Neural cell (in vitro differentiated cells): ENCODE measurements around the gene UBE2D4.

Experiments
- CTCF ChIP-seq: fragments of 450-650 bp; IDR thresholded peaks from 2 replicates; pipeline ENCODE4 v1.5.1; 2014; ENCODE audit warnings: antibody characterized with exemption, mild to moderate bottlenecking, moderate library complexity; ENCODE audit not compliant: poor library complexity, severe bottlenecking
- EP300 ChIP-seq: fragments of 450-650 bp; conservative IDR thresholded peaks from 2 replicates; pipeline ENCODE4 v1.6.1; 2014; ENCODE audit warnings: antibody characterized with exemption, mild to moderate bottlenecking, moderate library complexity; ENCODE audit not compliant: poor library complexity, severe bottlenecking
- EZH2 ChIP-seq: fragments of 200-600, 300-800 bp; shearing (Covaris generic), sonication (generic); IDR thresholded peaks from 2 replicates; pipeline ENCODE4 v1.6.1; 2014; ENCODE audit warnings: antibody characterized with exemption, low read length, borderline replicate concordance, mild to moderate bottlenecking; ENCODE audit not compliant: insufficient read depth, poor library complexity, severe bottlenecking
- MXI1 ChIP-seq: fragments of 450-650 bp; conservative IDR thresholded peaks from 2 replicates; pipeline ENCODE4 v1.6.1; 2014; ENCODE audit warnings: antibody characterized with exemption, mild to moderate bottlenecking; ENCODE audit not compliant: poor library complexity, severe bottlenecking
- POLR2AphosphoS5 ChIP-seq: IDR thresholded peaks from 2 replicates; pipeline ENCODE4 v1.6.1; 2012
- RAD21 ChIP-seq: fragments of 450-650 bp; conservative IDR thresholded peaks from 2 replicates; pipeline ENCODE4 v1.6.1; 2014; ENCODE audit warnings: antibody characterized with exemption, mild to moderate bottlenecking, moderate library complexity
- SMC3 ChIP-seq: fragments of 450-650 bp; conservative IDR thresholded peaks from 2 replicates; pipeline ENCODE4 v1.6.1; 2014; ENCODE audit warnings: antibody characterized with exemption, mild to moderate bottlenecking, moderate library complexity; ENCODE audit not compliant: poor library complexity
- TAF1 ChIP-seq: IDR thresholded peaks from 2 replicates; pipeline ENCODE4 v1.6.1; 2012; ENCODE audit warnings: low read depth

GRCh38 chr7:43977525-43977924 is 51.3 kb downstream of the UBE2D4 start:
- TF ChIP-seq CTCF, result no peak
- no peak for TF ChIP-seq EZH2
- TF ChIP-seq SMC3, result no peak
- TF ChIP-seq POLR2AphosphoS5, result no peak
- TF ChIP-seq MXI1, result no peak
- TF ChIP-seq RAD21, result no peak
- no peak for TF ChIP-seq TAF1
- no peak for TF ChIP-seq EP300
